Hepatocyte (in vitro differentiated cells): Measurements from ENCODE around the gene WNK2.

Experiments used
- EZH2 ChIP-seq: fragments of 200-600 bp; sonication (generic); IDR thresholded peaks from 2 replicates; pipeline ENCODE4 v1.6.1; 2016; ENCODE audit warnings: antibody characterized with exemption, mild to moderate bottlenecking, borderline replicate concordance
- EZH2phosphoT487 ChIP-seq: fragments of 200-600 bp; sonication (generic); IDR thresholded peaks from one replicate; pipeline ENCODE4 v1.6.1; 2018; ENCODE audit warnings: antibody characterized with exemption, mild to moderate bottlenecking, low read depth, moderate library complexity; ENCODE audit not compliant: unreplicated experiment, severe bottlenecking
- TF ChIP-seq, protein P1 (sequence below): fragments of 200-600 bp; sonication (generic); IDR thresholded peaks from 2 replicates; pipeline ENCODE4 v1.5.1; 2016; ENCODE audit warnings: antibody characterized with exemption, mild to moderate bottlenecking; ENCODE audit not compliant: poor library complexity

GRCh38 chr9:93253633-93254032, 69.7 kb downstream of the WNK2 start:
- TF ChIP-seq, protein P1, sequence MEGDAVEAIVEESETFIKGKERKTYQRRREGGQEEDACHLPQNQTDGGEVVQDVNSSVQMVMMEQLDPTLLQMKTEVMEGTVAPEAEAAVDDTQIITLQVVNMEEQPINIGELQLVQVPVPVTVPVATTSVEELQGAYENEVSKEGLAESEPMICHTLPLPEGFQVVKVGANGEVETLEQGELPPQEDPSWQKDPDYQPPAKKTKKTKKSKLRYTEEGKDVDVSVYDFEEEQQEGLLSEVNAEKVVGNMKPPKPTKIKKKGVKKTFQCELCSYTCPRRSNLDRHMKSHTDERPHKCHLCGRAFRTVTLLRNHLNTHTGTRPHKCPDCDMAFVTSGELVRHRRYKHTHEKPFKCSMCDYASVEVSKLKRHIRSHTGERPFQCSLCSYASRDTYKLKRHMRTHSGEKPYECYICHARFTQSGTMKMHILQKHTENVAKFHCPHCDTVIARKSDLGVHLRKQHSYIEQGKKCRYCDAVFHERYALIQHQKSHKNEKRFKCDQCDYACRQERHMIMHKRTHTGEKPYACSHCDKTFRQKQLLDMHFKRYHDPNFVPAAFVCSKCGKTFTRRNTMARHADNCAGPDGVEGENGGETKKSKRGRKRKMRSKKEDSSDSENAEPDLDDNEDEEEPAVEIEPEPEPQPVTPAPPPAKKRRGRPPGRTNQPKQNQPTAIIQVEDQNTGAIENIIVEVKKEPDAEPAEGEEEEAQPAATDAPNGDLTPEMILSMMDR, result no peak
- TF ChIP-seq EZH2phosphoT487 (no peak), EZH2 (no peak)
